ENCODE measurements around the gene RPGRIP1L. TPM values are rescaled to one million over a fixed set of nuclear protein-coding genes. Genes with fewer than 3 reads are reported as not detected.

Gene RPGRIP1L
- polyA plus RNA-seq, 1 donor (not counting 4 experiments of a cell fraction or from before 2014, with no cell fraction given): 11.6 TPM

DNA sequence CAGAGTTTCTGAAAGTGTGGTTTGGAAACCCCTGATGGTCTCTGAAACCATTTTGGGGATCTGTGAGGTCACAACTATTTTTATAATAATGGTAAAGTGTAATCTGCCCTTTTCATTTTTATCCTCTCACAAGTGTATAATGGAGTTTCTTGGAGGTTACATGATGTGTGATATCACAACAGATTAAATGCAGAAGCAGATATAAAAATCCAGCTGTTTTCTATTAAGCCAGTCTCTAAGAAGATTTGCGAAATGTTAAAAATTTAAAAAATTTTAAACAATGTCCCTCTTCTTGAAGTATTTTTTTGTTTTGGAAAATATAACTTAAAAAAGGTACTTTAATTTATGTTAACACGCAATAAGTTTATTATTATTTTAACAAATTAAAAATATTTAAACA, 48.7 kb downstream of the RPGRIP1L start:
- Histone ChIP-seq H3K27ac (ENCODE audit: control insufficient read depth, insufficient read depth, low read length) (no peak overlapping the region), H3K4me3 (ENCODE audit: control insufficient read depth in 2 of 3, extremely low read depth in 1 of 3, insufficient read depth in 2 of 3, low read depth in 1 of 3, low read length in 3 of 3) (no peak overlapping the region), H3K4me1 (ENCODE audit: control insufficient read depth, extremely low read depth, insufficient read depth, low read length) (no peaks in the 10 kb centered on the region), H3K9me1 (ENCODE audit: control insufficient read depth, extremely low read depth, insufficient read depth, low read length) (no peaks in the 10 kb centered on the region), H3K9me3 (ENCODE audit: control insufficient read depth, low read depth, low read length) (no peaks in the 10 kb centered on the region), H3K27me3 (ENCODE audit: control insufficient read depth, extremely low read depth, insufficient read depth, low read length) (no peaks in the 10 kb centered on the region), H3K36me3 (ENCODE audit: control insufficient read depth in 2 of 2, extremely low read depth in 1 of 2, insufficient read depth in 2 of 2, low read length in 2 of 2) (peaks cover 0 to 2% of the 10 kb centered on the region in 2 experiments), H3K79me2 (ENCODE audit: control insufficient read depth, insufficient read depth, low read length) (no peaks in the 10 kb centered on the region), H3K9ac (ENCODE audit: control insufficient read depth, extremely low read depth, insufficient read depth, low read length) (no peak overlapping the region), H3K4me2 (ENCODE audit: control insufficient read depth, extremely low read depth, insufficient read depth, low read depth, low read length) (no peak overlapping the region), H2AFZ (ENCODE audit: control insufficient read depth, low read length) (no peak overlapping the region), H4K20me1 (ENCODE audit: control insufficient read depth, extremely low read depth, insufficient read depth, low read length) (no peaks in the 10 kb centered on the region)
- DNase-seq (ENCODE audit: low read depth, low spot score) (no peak), FAIRE-seq (no peak)
- TF ChIP-seq, protein P1, sequence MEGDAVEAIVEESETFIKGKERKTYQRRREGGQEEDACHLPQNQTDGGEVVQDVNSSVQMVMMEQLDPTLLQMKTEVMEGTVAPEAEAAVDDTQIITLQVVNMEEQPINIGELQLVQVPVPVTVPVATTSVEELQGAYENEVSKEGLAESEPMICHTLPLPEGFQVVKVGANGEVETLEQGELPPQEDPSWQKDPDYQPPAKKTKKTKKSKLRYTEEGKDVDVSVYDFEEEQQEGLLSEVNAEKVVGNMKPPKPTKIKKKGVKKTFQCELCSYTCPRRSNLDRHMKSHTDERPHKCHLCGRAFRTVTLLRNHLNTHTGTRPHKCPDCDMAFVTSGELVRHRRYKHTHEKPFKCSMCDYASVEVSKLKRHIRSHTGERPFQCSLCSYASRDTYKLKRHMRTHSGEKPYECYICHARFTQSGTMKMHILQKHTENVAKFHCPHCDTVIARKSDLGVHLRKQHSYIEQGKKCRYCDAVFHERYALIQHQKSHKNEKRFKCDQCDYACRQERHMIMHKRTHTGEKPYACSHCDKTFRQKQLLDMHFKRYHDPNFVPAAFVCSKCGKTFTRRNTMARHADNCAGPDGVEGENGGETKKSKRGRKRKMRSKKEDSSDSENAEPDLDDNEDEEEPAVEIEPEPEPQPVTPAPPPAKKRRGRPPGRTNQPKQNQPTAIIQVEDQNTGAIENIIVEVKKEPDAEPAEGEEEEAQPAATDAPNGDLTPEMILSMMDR (optimal IDR thresholded peaks at IDR 0.05 in 1 of 3, IDR thresholded peaks at IDR 0.05 in 1 of 3, conservative IDR thresholded peaks at IDR 0.05 in 1 of 3; ENCODE audit: extremely low read depth in 1 of 3, insufficient read depth in 2 of 3, low read length in 3 of 3): no peak
- no peak for TF ChIP-seq EZH2 (IDR thresholded peaks at IDR 0.05; ENCODE audit: low read length)
- dilution Hi-C loops (cut with MboI; ENCODE audit: extremely low pct_ligation_motif_present, low sequenced_read_pairs): no loop called here

DNA sequence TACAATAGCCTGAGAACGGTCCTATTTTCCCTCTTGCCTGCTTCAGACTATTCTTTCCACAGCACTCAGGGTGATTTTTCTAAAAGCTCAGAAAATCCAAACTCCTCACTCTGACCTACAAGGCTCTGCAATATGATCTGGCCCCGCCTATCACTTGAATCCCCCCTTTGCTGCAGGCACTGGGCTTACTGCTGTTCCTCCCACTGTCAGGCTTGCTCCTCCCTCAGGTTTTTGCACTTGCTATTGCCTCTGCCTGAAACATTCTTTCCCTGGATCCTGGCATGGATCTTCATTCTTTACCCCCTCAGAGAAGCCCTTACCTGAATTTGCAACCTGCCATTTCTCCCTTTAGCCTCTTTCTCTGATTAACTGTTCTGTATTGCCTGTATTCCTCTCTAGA, 52.3 kb downstream of the RPGRIP1L start:
- no peak for DNase-seq (ENCODE audit: low read depth, low spot score)
- no peak overlapping the region for H3K4me3 ChIP-seq (ENCODE audit: control insufficient read depth in 2 of 3, extremely low read depth in 1 of 3, insufficient read depth in 2 of 3, low read depth in 1 of 3, low read length in 3 of 3)
- H3K9me3 ChIP-seq (ENCODE audit: control insufficient read depth, low read depth, low read length): no peaks in the 10 kb centered on the region
- no peak for FAIRE-seq
- H3K9me1 ChIP-seq (ENCODE audit: control insufficient read depth, extremely low read depth, insufficient read depth, low read length): no peaks in the 10 kb centered on the region
- no peaks in the 10 kb centered on the region for H3K27me3 ChIP-seq (ENCODE audit: control insufficient read depth, extremely low read depth, insufficient read depth, low read length)
- H4K20me1 ChIP-seq (ENCODE audit: control insufficient read depth, extremely low read depth, insufficient read depth, low read length): no peaks in the 10 kb centered on the region
- H3K79me2 ChIP-seq (ENCODE audit: control insufficient read depth, insufficient read depth, low read length): no peaks in the 10 kb centered on the region
- H3K27ac ChIP-seq (ENCODE audit: control insufficient read depth, insufficient read depth, low read length): no peak overlapping the region
- H3K36me3 ChIP-seq (ENCODE audit: control insufficient read depth in 2 of 2, extremely low read depth in 1 of 2, insufficient read depth in 2 of 2, low read length in 2 of 2): peaks cover 0 to 2% of the 10 kb centered on the region in 2 experiments
- no peak overlapping the region for H3K4me2 ChIP-seq (ENCODE audit: control insufficient read depth, extremely low read depth, insufficient read depth, low read depth, low read length)
- no peaks in the 10 kb centered on the region for H3K4me1 ChIP-seq (ENCODE audit: control insufficient read depth, extremely low read depth, insufficient read depth, low read length)
- H2AFZ ChIP-seq (ENCODE audit: control insufficient read depth, low read length): no peak overlapping the region
- dilution Hi-C loops (cut with MboI; ENCODE audit: extremely low pct_ligation_motif_present, low sequenced_read_pairs): no loop called here
- H3K9ac ChIP-seq (ENCODE audit: control insufficient read depth, extremely low read depth, insufficient read depth, low read length): no peak overlapping the region
- TF ChIP-seq EZH2 (IDR thresholded peaks at IDR 0.05; ENCODE audit: low read length): no peak
- TF ChIP-seq, protein P1 (optimal IDR thresholded peaks at IDR 0.05 in 1 of 3, IDR thresholded peaks at IDR 0.05 in 1 of 3, conservative IDR thresholded peaks at IDR 0.05 in 1 of 3; ENCODE audit: extremely low read depth in 1 of 3, insufficient read depth in 2 of 3, low read length in 3 of 3): no peak

Data from keratinocyte (primary cell).